A673 (cell line): Measurements from ENCODE around the gene EEF1AKMT3. TPM values are rescaled to one million over a fixed set of nuclear protein-coding genes. Genes with fewer than 3 reads are reported as not detected.
A peak's percentile ranks its signal among the peaks of the same experiment; 100 is the strongest.

ENCODE experiments used
- BruUV-seq: library from RNA; stranded (reverse); fragments of 400-500 nt; replicated peaks from 2 replicates; lab custom pipeline; 2021; lab: Mats Ljungman, UMichigan
- CTCF ChIA-PET: fragments of 300-600 bp; sonication (Branson Sonifier 250); formaldehyde crosslinking; loops from one replicate; lab custom pipeline; 2022; ENCODE audit warnings: antibody characterized with exemption; lab: Charles Lee
- POLR2A ChIA-PET: fragments of 300-600 bp; sonication (Branson Sonifier 250); formaldehyde crosslinking; loops from one replicate; lab custom pipeline; 2022; ENCODE audit warnings: antibody characterized with exemption; ENCODE audit not compliant: low non-redundant PET; lab: Charles Lee
- DNase-seq: peaks from one replicate; pipeline ENCODE4 v3.0.0-alpha.2; 2015; ENCODE audit warnings: low spot score
- H3K27ac ChIP-seq: fragments of 200-600 bp; sonication (generic); 2 replicates; pipeline ENCODE4 v1.5.1; 2016; ENCODE audit warnings: mixed run types, low read depth, mild to moderate bottlenecking, mixed read lengths, antibody characterized with exemption, low read length; ENCODE audit not compliant: poor library complexity, severe bottlenecking
- H3K27me3 ChIP-seq: fragments of 200-600 bp; sonication (generic); replicated peaks from 2 replicates; pipeline ENCODE4 v1.6.1; 2017; ENCODE audit warnings: mixed run types, low read depth, mild to moderate bottlenecking, mixed read lengths, antibody characterized with exemption, low read length; ENCODE audit not compliant: insufficient read depth, poor library complexity
- H3K36me3 ChIP-seq: fragments of 200-600 bp; sonication (generic); 2 replicates; pipeline ENCODE4 v1.6.1; 2016; ENCODE audit warnings: mixed run types, mild to moderate bottlenecking, mixed read lengths, antibody characterized with exemption, low read length; ENCODE audit not compliant: insufficient read depth, poor library complexity, severe bottlenecking
- H3K4me1 ChIP-seq: fragments of 200-600 bp; sonication (generic); 2 replicates; pipeline ENCODE4 v1.6.1; 2017; ENCODE audit warnings: mixed run types, mild to moderate bottlenecking, mixed read lengths, antibody characterized with exemption, low read length; ENCODE audit not compliant: insufficient read depth, poor library complexity, severe bottlenecking
- H3K4me3 ChIP-seq: fragments of 200-600 bp; sonication (generic); 2 replicates; pipeline ENCODE4 v1.5.1; 2016; ENCODE audit warnings: low read depth, mixed run types, mild to moderate bottlenecking, mixed read lengths, low read length; ENCODE audit not compliant: poor library complexity, severe bottlenecking
- H3K9me3 ChIP-seq: fragments of 200-600 bp; sonication (generic); 2 replicates; pipeline ENCODE4 v1.6.1; 2016; ENCODE audit warnings: mixed run types, low read depth, mild to moderate bottlenecking, mixed read lengths, antibody characterized with exemption, low read length; ENCODE audit not compliant: poor library complexity, severe bottlenecking
- EZH2 ChIP-seq: fragments of 200-600 bp; sonication (generic); IDR thresholded peaks from 2 replicates; pipeline ENCODE4 v1.6.1; 2017; ENCODE audit warnings: borderline replicate concordance, low read depth, mild to moderate bottlenecking, mixed read lengths, antibody characterized with exemption, low read length; ENCODE audit not compliant: poor library complexity, severe bottlenecking
- intact Hi-C: fragments of 100-400 bp; cut with micrococcal nuclease; formaldehyde crosslinking; loops from one replicate; pipeline ENCODE4 v1.10.0; 2022; ENCODE audit not compliant: unreplicated experiment
- total RNA-seq: library from RNA; stranded (reverse); gene quantifications from 2 replicates; pipeline ENCODE4 v1.2.3, GENCODE V29; 2021
- TF ChIP-seq, protein P1 (sequence below): fragments of 300-800, 200-600 bp; sonication (generic); conservative IDR thresholded peaks from 2 replicates; pipeline ENCODE4 v1.5.1; 2017; ENCODE audit warnings: low read depth, mild to moderate bottlenecking, antibody characterized with exemption, low read length, moderate library complexity, mixed read lengths

EEF1AKMT3 gene
- total RNA-seq, 1 experiment from 2014 or later: 5.3 TPM

GRCh38 chr12:57769594-57769993 is 2.8 kb upstream of the EEF1AKMT3 start:
- ChIA-PET CTCF (no interaction called here), POLR2A (no interaction called here)
- no peak for DNase-seq
- H3K36me3 ChIP-seq: peaks cover 6% of the 10 kb centered on the region
- H3K9me3 ChIP-seq: no peaks in the 10 kb centered on the region
- TF ChIP-seq EZH2: no peak
- TF ChIP-seq, protein P1, sequence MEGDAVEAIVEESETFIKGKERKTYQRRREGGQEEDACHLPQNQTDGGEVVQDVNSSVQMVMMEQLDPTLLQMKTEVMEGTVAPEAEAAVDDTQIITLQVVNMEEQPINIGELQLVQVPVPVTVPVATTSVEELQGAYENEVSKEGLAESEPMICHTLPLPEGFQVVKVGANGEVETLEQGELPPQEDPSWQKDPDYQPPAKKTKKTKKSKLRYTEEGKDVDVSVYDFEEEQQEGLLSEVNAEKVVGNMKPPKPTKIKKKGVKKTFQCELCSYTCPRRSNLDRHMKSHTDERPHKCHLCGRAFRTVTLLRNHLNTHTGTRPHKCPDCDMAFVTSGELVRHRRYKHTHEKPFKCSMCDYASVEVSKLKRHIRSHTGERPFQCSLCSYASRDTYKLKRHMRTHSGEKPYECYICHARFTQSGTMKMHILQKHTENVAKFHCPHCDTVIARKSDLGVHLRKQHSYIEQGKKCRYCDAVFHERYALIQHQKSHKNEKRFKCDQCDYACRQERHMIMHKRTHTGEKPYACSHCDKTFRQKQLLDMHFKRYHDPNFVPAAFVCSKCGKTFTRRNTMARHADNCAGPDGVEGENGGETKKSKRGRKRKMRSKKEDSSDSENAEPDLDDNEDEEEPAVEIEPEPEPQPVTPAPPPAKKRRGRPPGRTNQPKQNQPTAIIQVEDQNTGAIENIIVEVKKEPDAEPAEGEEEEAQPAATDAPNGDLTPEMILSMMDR: no peak
- intact Hi-C loops: no loop called here
- no TSS peak for BruUV-seq
- H3K27ac ChIP-seq: no peak overlapping the region
- no peak overlapping the region for H3K4me3 ChIP-seq
- peaks cover 21% of the 10 kb centered on the region for H3K27me3 ChIP-seq
- peaks cover 36% of the 10 kb centered on the region for H3K4me1 ChIP-seq

GRCh38 chr12:57770734-57771133 is 1.7 kb upstream of the EEF1AKMT3 start:
- H3K4me1 ChIP-seq: peaks cover 25% of the 10 kb centered on the region
- TF ChIP-seq, protein P1: no peak
- no peak for TF ChIP-seq EZH2
- BruUV-seq: no TSS peak
- H3K9me3 ChIP-seq: no peaks in the 10 kb centered on the region
- DNase-seq: no peak
- intact Hi-C loops: no loop called here
- POLR2A ChIA-PET: no interaction called here
- no peak overlapping the region for H3K4me3 ChIP-seq
- no peak overlapping the region for H3K27ac ChIP-seq
- H3K27me3 ChIP-seq: peaks cover 10% of the 10 kb centered on the region
- peaks cover 6% of the 10 kb centered on the region for H3K36me3 ChIP-seq
- CTCF ChIA-PET: no interaction called here

- peak; percentile 98 for DNase-seq
- ChIA-PET CTCF (interaction anchor here (0.6 kb wide), 1 partner anchor 14 kb away, joined by 4 read pairs; no protein-coding TSS in a partner anchor), POLR2A (interaction anchor here (0.6 kb wide), 1 partner anchor 138 kb away, joined by 8 read pairs; the partner anchor contains the start of gene B4GALNT1)
- intact Hi-C loops: no loop called here
- Histone ChIP-seq H3K27ac (peak overlapping the region; percentile 95), H3K4me1 (peaks cover 18% of the 10 kb centered on the region), H3K36me3 (peaks cover 6% of the 10 kb centered on the region), H3K27me3 (peaks cover 4% of the 10 kb centered on the region), H3K4me3 (peak overlapping the region; percentile 63), H3K9me3 (no peaks in the 10 kb centered on the region)
- TF ChIP-seq EZH2: no peak
- BruUV-seq: TSS peak; percentile 75
Observed at GRCh38 chr12:57771236-57771872, 1.1 kb upstream of the EEF1AKMT3 start.
